Measurements from ENCODE around the gene INSIG1.
A peak's percentile ranks its signal among the peaks of the same experiment; 100 is the strongest.

Gene INSIG1

DNA sequence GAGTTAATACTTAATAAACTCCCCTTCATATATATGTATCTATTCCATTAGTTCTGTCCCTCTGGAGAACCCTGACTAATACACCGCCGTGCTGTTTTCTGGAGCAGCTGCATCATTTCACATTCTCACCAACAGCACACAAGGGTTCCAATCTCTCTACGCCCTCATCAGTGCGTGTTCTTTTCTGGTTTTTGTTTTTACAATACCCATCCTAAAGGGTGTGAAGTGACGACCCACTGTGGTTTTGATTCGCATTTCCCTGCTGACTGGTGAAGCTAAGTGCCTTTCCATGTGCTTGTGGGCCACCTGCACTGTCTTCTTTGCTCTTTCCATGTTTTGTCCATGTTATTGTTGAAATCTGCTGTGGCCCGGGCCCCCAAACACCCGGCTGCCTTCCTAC lies 11.0 kb upstream of the INSIG1 start:
- no peak for DNase-seq

DNA sequence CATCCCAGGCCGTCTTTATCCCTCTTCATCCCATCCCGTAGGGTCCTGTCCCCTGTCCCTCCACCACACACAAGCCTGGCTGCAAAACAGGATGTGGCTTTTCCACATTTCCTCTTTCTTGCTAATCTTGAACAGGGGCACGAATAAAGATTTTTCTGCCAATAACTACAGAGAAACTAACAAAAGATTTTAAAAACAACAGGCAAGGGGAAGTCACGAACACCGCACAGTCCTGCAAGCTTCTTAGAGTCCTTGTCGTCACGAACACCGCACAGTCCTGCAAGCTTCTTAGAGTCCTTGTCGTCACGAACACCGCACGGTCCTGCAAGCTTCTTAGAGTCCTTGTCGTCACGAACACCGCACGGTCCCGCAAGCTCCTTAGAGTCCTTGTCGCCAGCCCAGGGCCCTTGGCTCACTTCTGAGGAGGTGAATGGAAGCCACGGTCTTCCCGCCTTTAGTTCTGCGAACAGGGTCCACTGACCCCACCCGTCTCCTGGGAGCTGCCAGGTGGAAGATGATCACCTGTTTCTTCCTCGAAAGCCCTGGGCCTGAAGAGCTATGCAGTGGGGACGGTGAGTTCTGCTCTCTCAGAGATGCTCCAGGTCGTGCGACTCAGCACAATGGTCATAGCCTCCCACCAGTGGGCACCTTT lies 10.3 kb upstream of the INSIG1 start:
- no peak for DNase-seq

DNA sequence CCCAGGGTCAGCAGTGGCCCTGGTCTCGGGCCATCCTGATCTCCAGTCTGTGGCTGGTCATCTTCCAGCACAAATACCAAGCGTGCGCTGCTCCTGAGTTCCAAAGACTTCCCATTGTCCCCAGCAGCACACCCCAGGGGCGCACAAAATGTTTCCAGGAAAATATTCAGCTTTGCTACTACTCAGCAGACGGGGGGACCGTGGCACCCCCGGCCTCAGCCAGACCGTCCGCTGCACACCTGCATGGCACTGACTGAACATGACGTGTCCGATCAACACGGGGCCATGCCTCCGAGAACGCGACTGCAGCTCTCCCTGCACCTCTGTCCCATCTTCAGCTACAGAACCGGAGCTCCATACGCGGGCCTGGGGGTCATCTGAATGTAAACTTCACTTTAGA lies 9.6 kb upstream of the INSIG1 start:
- DNase-seq, result no peak

DNA sequence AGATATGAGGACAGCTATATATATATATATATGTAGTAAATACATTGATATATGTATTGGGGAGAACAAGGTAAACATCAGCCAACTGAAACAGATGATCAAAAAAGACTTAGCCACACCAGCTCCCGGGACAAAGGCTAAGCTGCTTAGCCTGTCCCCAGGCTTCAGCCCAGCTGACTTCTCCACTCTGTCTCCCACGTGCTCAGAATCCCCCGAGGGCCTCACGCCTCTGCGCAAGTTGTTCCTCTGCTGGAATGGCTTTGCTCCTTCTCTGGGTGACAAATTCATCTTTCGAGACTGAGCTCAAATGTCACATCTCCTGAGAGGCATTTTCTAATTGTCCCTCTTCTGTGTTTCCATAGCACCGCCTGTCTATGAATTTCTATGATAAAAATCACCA lies 8.6 kb upstream of the INSIG1 start:
- no peak for DNase-seq

DNA sequence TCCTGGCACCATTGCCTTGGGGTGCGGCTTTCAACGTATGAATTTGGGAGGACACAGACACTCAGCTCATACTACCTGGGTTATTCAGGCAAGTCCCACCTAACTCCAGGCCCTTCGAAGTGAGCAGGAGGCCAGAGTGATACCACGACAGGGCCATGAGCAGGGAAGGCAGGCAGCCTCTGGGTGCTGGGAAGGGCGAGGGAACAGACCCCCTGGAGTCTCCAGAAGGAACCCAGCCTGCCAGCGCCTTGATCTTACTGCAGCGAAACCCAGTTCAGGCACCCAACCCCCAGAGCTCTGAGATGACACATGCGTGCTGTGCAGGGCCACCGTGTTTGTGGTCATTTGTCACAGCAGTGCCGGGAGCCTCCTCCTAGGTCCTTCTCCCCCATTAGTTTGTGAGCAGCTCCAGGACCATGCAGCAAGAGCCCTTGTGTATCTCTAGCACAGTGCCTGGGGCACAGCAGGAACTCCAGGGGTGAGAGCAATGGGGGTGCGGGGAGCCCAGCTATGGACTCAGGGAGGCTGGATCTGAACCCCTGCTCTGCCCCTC lies 7.7 kb upstream of the INSIG1 start:
- DNase-seq, result no peak

DNA sequence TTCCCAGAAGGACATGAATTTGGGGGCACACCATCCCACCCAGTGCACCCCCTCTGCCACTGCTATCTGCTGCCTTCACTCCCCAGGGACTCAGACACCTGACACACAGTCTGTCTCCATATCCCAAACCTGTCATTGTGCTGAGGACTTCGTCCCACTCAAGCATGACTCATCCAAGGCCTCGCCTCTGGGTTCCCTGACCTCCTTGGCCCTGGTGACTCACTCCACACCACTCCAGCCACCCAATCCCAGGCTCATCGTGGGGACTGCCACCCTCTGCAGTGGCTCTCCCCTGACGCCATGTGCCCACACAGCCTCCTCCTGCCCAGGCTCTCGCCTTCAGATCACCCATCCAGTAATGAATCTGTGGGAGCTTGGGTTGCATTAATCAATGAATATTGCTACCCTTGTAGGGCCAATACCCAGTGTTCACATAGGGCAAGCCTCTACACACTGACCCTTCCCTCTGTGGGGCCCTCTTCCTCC lies 6.6 kb upstream of the INSIG1 start:
- DNase-seq, result no peak

DNA sequence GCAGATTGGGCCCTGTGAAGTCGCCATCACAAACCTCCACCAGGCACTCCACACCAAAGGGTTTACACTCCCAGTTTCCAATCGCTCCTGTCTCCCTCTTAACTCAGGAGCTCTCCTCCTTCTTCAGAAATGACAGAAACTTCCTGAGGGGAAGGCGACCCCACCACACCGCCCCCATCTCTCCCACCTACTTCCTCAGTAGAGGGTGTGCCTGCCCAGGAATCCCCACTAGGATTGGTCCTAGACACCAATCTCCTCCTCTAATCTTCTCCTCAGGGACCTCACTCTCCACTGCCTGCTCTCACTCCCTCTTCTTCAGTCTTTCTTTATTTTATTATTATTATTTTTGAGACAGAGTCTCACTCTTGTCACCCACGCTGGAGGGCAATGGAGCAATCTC lies 5.9 kb upstream of the INSIG1 start:
- DNase-seq, result no peak

DNA sequence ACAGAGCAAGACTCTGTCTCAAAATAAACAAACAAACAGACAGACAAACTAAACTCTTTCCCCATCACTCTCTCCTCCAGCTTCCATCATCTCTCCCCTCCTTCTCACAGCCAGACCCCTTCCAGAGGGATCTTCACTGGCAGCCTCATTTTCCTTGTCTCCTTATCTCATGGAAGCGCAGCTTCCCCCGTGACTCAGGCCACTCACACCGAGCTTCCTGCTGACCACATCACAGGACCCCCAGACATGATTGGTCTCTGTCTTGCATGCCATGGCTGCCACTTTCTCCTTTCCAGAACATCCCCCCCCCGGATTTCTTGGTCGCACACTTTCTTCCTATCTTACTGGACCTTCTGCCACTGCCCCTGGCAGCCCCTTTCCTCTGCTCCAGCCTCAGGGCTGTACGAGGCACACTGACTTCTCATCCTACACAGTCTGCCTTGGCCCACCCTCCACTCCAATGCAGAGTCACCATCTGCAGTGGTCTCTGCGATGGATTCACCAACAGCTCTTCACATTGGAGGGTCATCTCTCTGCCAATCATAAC lies 4.9 kb upstream of the INSIG1 start:
- DNase-seq, result no peak

DNA sequence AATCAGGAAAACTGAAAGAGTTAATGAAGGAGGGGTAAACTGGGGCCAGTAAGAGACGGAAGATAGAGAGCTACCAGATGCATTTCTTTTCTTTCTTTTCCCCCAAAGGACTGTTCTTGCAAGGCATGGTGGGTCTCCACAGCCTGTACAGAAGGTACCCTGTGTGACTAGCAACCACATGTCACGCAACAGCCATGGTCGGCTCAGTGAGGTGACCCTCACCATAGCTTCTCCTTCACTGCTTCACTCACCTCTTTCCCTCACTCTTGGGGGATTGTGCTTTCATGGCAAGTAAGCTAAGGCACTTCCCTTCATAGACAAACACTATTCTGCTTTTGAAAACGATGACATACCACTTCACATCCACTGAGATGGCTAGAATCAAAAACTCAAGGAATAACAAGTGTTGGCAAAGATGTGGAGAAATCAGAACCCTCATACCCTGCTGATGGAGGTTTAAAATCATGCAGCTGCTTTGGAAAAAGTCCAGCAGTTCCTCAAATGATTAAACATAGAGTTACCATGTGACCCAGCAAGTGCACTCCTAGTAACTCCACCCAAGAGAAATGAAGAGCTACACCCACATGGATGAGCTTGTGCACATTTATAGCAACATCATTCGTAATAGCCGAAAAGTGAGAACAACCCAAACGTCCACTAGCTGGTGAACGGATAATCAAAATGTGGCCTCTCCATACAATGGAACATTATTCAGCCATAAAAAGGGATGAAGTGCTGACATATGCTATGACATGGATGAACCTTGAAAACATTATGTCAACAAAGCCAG lies 3.8 kb upstream of the INSIG1 start:
- DNase-seq, result no peak

DNA sequence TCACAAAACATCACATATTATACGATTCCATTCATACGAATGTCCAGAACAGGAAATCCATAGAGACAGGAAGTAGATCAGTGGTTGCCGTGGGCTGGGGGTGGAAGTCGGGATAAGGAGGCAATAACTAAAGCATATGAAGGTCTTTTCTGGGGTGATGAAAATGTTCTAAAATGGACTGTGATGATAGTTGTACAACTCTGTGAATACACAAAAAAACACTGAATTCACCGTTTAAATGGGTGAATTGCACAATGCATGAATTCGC lies 3.2 kb upstream of the INSIG1 start:
- DNase-seq, result no peak

DNA sequence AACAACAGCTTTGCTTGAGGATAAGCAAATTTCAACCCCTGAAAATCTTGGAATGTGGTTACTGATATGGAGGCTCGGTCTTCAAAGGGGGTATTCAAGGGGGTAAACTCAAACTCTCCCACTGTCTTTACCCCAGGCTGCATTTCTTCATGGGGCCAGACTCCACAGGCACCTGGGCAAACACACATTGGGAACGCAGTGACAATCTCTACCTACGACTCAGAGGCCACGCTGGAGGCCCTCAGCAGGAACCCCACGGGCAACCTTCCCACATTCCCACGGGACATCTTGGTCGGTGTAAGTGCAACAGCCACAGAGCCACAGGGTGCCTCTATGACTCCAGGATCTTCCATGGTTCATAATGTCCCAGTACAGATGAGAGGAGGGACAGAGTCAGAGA lies 2.2 kb upstream of the INSIG1 start:
- DNase-seq, result no peak

DNA sequence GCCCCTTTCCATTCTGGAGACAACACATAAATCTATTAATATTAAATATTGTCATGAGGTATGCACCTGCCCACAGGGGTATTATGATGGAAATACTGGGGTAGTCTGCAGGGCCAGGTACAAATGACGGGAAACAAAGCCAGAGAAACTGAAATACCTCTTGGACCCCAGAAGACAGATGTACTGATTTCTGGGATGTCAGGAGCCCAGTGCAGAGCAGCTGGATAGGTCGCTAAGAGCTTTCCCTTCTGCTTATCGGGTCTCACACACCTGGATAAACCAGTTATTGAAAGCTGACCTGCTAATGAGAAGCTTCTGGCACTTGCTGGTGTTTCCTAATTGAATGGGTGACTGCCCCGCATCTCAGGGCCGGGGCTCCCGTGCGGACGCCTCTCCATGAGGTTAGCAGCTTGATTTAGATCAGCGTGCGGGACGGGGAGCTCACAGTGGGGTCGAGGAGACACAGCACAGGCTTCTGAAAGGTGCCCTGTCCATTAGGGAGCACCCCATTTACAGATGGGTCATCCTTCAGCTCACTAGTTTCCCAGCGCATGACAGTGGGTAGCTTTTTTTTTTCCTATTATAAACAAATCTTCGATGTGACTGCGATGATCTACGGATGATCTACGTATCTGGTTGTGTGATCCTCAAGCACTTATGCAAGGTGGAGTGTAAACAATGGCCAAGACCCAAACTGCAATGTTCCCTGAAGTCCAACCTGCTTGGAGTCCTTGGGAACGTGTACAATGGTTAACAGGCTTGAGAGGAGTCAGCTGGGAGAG lies 1.5 kb upstream of the INSIG1 start:
- DNase-seq, result no peak

DNA sequence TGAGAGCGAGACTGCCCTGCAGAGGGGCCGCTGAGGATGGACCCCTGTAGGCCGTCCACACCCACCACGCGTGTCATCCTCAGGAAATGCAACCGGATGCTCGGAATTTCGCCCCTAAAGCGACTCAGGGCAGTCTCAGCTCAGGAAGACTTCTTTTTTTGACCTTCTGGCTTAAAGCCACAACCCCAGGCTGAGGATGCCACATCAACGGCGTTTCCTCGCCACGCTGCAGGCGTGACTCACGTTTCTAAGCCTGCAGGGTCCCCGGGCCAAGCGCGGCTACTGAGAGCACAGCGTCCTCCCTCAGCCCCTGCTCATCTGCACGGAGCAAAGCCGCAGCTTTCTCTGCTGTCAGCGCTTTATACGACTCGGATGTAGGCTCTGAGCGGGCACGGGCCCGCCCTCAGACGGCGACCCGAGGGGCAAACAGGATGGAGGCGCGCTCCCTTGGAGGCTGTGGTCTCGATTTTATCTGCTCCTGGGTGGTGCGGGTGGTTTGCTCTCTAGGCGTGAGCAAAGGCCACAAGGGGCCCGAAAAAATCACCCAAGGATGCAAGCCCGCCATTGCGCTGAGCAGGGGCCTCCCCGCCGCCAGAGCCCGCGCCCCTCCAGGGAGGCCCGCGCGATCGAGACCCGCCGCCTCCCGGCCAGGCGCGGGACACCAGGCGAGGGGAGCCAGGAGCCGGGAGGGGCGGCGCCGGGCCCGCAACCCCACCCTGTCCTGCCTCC lies 726 bp upstream of the INSIG1 start:
- DNase-seq, result peak; percentile 86

DNA sequence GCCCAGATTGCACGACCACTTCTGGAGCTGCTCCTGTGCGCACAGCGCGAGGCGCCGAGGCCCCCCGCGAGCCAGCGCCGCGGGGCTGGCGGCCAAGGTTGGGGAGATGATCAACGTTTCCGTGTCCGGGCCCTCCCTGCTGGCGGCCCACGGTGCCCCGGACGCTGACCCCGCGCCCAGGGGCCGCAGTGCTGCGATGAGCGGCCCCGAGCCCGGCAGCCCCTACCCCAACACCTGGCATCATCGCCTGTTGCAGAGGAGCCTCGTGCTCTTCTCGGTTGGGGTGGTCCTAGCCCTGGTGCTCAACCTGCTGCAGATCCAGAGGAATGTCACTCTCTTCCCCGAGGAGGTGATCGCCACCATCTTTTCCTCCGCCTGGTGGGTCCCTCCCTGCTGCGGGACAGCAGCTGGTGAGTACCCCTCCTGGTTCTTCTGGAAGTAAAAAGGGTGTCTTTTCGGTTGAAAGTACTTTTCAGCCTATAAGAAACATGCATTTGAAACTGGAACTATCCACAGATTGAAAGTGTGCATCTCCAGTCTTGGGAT lies 683 bp downstream of the INSIG1 start:
- no peak for DNase-seq

DNA sequence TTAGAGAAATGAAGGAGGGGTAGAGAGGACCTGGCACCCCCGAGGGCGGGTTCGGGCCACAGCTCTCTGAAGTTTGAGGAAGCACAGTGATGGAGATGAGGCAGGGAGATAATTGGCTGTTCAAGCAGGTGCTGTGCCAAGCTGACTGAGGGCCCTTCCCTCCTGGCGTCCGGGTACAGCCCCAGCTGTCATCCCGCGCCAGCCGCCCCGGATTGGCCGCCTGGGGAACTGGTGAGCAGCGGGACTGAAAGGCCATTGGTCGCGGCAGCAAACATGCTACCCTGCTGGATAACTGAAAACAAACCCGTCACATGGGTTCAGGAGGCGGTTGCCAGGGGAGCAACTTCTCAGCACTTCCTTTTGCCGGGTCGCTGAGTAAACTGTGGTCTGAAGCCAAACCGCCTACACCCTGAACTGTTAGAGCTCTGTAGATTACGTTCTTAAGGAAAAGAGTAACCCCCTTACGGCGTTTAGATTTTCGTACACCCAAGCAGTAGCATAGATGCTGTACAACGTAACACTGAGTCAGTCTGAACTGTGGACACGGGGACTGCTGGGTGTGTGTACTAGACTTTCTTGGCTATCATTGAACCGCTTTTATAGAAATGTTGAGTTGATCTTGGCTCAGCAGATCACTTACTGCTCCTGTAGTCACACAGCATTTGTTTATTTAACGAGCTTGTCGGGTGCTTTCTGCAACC lies 1.3 kb downstream of the INSIG1 start:
- DNase-seq, result peak; percentile 96

DNA sequence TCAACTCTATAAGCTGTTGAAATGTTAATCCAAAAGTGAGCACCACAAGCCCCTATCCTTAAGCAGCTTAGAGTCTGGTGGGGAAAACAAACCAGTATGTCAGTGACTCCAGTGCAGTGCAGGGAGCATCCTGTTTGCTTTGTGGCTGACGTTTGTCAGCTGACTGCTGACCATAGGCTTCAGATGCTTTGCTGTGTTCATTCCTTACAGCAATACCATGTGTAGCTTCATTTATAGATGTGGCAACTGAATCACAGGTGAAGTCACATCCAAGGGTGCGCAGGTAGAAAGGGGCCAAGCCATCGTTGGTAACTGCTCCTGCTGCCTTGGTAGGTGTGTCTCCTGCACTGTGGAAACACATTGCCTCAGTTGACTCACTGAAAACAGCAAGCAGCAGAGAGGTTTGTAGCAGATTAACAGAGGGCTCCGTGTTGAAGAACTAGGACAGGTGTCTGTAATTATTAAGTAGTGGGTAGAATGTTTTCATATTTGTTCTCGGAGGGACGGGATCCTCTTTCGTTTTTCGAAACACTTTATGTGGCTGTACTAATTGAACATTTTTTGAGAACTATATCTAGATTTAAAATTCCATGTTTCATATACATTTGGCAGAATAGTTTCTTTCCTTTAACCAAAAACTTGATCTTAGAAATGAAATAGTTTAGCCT lies 2.0 kb downstream of the INSIG1 start:
- DNase-seq, result peak; percentile 21

DNA sequence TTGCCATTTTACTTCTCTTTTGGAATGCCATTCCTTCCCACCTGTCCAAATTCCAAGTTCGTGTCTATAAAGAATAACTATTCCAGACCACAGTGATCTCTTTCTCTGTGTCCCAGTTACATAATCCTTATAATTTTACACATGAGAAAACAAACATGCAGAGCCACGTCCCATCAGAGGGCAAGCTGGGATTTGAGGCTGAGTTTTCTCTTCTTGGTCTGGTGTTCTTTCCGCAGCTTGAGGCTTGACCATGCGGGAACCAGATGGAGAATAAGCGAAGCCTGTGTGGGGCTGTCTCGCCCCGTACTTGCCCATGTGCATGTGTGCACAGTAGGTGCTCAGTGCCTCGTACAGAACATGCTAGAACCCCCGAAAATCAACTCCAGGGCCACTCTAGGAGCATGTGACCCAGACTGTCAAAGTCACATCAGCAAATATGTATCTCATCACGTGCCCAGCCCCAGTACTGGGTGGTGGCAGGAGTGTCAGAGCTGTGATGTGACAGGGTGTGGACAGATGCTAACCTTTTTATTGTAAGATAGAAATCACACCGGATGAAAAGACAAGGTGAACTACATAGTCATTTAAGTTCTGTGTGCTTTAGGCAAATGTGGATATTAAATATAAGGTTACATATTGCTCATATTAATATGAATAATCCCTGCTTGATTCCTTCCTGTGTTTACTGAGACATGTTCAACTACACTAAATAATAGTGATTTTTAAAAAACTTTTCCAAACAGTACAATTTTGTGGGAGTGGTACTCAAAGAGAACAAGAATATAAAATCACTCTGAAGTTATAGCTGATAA lies 3.2 kb downstream of the INSIG1 start:
- DNase-seq, result peak; percentile 12

DNA sequence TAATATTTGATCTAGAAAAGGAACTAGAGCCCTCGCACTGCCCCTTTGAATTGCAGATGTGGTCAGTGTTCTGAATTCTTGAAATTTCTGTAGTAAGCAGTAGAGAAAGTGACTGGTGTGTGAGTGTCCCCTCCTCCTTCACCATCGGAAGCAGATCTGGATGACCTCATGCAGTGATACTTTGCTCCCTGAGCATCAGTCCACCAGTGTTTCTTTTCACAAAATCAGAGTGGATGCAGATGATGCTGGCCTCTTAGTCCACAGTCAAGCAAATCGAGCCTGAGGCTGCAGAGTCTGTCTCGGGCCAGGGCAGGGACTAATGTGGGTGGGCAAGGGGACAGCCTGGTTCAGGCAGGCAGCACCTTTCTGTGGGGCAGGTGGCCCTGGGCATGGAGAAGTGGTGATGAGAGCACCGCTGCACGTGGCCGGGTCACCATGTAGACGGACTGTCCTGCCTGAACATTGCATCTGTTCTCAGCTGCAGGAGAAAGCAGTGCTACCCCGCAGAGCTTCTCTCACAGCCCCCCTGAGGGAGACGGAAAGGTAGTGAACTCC lies 5.4 kb downstream of the INSIG1 start:
- no peak for DNase-seq

DNA sequence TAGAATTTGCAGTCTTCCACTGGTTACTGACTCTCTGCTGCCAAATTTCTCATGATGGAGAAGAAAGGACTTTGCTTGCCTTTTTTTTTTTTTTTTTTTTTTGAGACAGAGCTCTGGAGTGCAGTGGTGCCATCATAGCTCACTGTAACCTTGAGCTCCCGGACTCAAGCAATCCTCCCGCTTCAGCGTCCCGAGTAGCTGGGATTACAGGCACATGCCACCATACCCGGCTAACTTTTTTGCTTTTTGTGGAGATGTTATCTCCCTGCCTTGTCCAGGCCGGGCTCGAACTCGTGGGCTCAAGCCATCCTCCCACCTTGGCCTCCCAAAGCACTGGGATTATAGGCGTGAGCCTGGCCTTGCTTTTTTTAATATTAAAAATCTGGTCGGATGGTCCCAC lies 6.2 kb downstream of the INSIG1 start:
- DNase-seq, result no peak

Measured in activated naive CD4-positive, alpha-beta T cell treated with Interleukin-2 at 50 U/mL for 16 hours (primary cell).